ENCODE measurements around the gene HP. TPM values are rescaled to one million over a fixed set of nuclear protein-coding genes. Genes with fewer than 3 reads are reported as not detected.

HP gene
- total and polyA plus RNA-seq, 2 of the 8 experiments (the other 6 are each of a cell fraction or from before 2014, with no cell fraction given), result not detected

DNA sequence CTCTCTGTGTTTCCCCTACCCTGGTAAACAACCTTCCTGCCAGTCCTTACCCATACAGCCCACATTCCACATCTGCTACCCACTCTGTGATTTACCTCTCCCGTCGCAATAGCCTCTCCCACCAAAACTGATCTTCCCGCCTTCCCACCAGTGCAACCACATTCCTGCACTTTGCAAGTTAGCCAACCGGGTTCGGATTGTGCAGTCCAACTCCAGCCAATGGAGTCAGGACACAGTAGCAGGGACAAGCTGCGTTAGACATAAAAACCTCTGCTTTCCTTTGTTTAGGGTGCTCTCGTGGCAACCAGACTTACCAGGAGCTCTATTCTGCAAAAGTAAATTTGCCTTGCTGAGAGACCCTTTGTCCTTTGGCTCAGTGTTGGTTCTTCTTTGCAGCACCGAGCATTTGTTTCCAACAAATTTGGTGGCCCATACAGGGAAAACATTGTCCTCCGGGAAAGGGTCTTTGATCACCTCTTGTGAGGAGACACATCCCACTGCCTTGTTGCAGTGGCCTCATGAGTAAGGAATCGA, 10.1 kb downstream of the HP start (continued):
- TF ChIP-seq SAP30 (IDR thresholded peaks at IDR 0.05; ENCODE audit: insufficient read depth, insufficient replicate concordance, low read length) (no peak), POLR2AphosphoS5 (IDR thresholded peaks at IDR 0.05; ENCODE audit: low read depth, low read length) (no peak), SP1 (IDR thresholded peaks at IDR 0.05; ENCODE audit: low read depth, low read length) (no peak), CBX8 (IDR thresholded peaks at IDR 0.05; ENCODE audit: borderline replicate concordance, low read depth, low read length) (no peak), JUND (IDR thresholded peaks at IDR 0.05; ENCODE audit: low read length) (no peak), ASH2L (IDR thresholded peaks at IDR 0.05; ENCODE audit: low read length) (no peak), RAD21 (IDR thresholded peaks at IDR 0.05 in 1 of 2, conservative IDR thresholded peaks at IDR 0.05 in 1 of 2; ENCODE audit: low read depth in 2 of 2, low read length in 2 of 2) (no peak)

Measured in H1 (cell line).